Esophagus muscularis mucosa (tissue), 4 donors: ENCODE results near the gene HMX3. TPM values are rescaled to one million over a fixed set of nuclear protein-coding genes. Genes with fewer than 3 reads are reported as not detected.

ENCODE experiments used
- DNase-seq: peaks from one replicate; pipeline ENCODE4 v3.0.0-alpha.2; 2017; ENCODE audit errors: extremely low spot score
- H3K27ac ChIP-seq, 4 donors: fragments of 200-600 bp; sonication (generic); replicated peaks in 1 of 4; 1 replicate in 3 of 4; 2 replicates in 1 of 4; pipeline ENCODE4 v1.5.1; 2016 to 2019; ENCODE audit warnings: mild to moderate bottlenecking in 1 of 4
- H3K27me3 ChIP-seq, 4 donors: fragments of 200-600 bp; sonication (generic); one replicate each; pipeline versions ENCODE4 v1.5.1 to v1.6.0; 2016 to 2019
- H3K36me3 ChIP-seq, 4 donors: fragments of 200-600 bp; sonication (generic); one replicate each; pipeline ENCODE4 v1.5.1; 2016 to 2019
- H3K4me1 ChIP-seq, 4 donors: fragments of 200-600 bp; sonication (generic); one replicate each; pipeline ENCODE4 v1.5.1; 2016 to 2019
- H3K4me3 ChIP-seq, 4 donors: fragments of 200-600 bp; sonication (generic); 1 replicate in 2 of 4; 2 replicates in 2 of 4; pipeline ENCODE4 v1.5.1; 2016 to 2019; ENCODE audit warnings: mild to moderate bottlenecking in 4 of 4, moderate library complexity in 1 of 4
- H3K9me3 ChIP-seq, 4 donors: fragments of 200-600 bp; sonication (generic); 1 replicate in 3 of 4; 2 replicates in 1 of 4; pipeline ENCODE4 v1.5.1; 2016 to 2019
- EP300 ChIP-seq: sonication (generic); formaldehyde crosslinking; IDR thresholded peaks from one replicate; pipeline ENCODE4 v1.6.1; 2017; ENCODE audit warnings: antibody characterized with exemption
- POLR2A ChIP-seq: fragments of 450-650 bp; IDR thresholded peaks from one replicate; pipeline ENCODE4 v1.6.1; 2017; ENCODE audit warnings: antibody characterized with exemption, moderate library complexity, mild to moderate bottlenecking, low read depth
- POLR2AphosphoS5 ChIP-seq, 2 donors: sonication (generic); formaldehyde crosslinking; IDR thresholded peaks; one replicate each; pipeline ENCODE4 v1.6.1; 2017; ENCODE audit warnings: antibody characterized with exemption in 2 of 2
- WGBS: methylation state at CpG from one replicate; pipeline ENCODE4 v1.1.5; 2018; 5-methylcytosine and 5-hydroxymethylcytosine counted together
- intact Hi-C: fragments of 100-400 bp; cut with DNase I; formaldehyde crosslinking; loops from one replicate; pipeline ENCODE4 v1.15.1; 2023
- total RNA-seq, 4 donors: library from RNA; depleted of rRNA; stranded (reverse); fragments of >200 nt; gene quantifications; one replicate each; pipeline versions ENCODE4 v1.1.0 to v1.2.1, GENCODE V29; 2016
- TF ChIP-seq, protein P1 (sequence below), 3 experiments: fragments of 200-600 bp in 2 of 3; fragments of 450-650 bp in 1 of 3; sonication (generic) in 2 of 3; IDR thresholded peaks; one replicate each; pipeline ENCODE4 v1.5.1; 2017 to 2019; ENCODE audit warnings: antibody characterized with exemption in 3 of 3, mild to moderate bottlenecking in 2 of 3, moderate library complexity in 1 of 3

Gene HMX3
- total RNA-seq, 4 donors from 2014 or later, result not detected

- peaks cover 0 to 25% (median 2%) of the 10 kb centered on the region in 4 donors for H3K36me3 ChIP-seq
- no peak overlapping the region for H3K4me3 ChIP-seq
- 95% methylated on average over 5 of the region's 5 CpGs for WGBS
- H3K4me1 ChIP-seq, result no peaks in the 10 kb centered on the region
- intact Hi-C loops, result no loop called here
- peaks cover 0 to 16% (median 5%) of the 10 kb centered on the region in 4 donors for H3K9me3 ChIP-seq
- TF ChIP-seq POLR2A (no peak), EP300 (no peak), POLR2AphosphoS5 (IDR thresholded peaks at IDR 0.05) (no peak)
- TF ChIP-seq, protein P1, sequence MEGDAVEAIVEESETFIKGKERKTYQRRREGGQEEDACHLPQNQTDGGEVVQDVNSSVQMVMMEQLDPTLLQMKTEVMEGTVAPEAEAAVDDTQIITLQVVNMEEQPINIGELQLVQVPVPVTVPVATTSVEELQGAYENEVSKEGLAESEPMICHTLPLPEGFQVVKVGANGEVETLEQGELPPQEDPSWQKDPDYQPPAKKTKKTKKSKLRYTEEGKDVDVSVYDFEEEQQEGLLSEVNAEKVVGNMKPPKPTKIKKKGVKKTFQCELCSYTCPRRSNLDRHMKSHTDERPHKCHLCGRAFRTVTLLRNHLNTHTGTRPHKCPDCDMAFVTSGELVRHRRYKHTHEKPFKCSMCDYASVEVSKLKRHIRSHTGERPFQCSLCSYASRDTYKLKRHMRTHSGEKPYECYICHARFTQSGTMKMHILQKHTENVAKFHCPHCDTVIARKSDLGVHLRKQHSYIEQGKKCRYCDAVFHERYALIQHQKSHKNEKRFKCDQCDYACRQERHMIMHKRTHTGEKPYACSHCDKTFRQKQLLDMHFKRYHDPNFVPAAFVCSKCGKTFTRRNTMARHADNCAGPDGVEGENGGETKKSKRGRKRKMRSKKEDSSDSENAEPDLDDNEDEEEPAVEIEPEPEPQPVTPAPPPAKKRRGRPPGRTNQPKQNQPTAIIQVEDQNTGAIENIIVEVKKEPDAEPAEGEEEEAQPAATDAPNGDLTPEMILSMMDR (IDR thresholded peaks at IDR 0.05), result no peak
- no peak overlapping the region for H3K27ac ChIP-seq
- H3K27me3 ChIP-seq, result no peaks in the 10 kb centered on the region
- peak; percentile 12 for DNase-seq
These were observed 52.0 kb downstream of the HMX3 start for GRCh38 chr10:123187781-123188180.

Other genes with a start within 250 kb of the HMX3 start
- gene FAM24A, start 225.4 kb upstream of the HMX3 start, total RNA-seq, result not detected
- gene C10orf88, start 181.7 kb upstream of the HMX3 start, total RNA-seq, result 1 to 10 TPM; 5.5 to 7.3 (median 5.9) TPM
- gene PSTK, start 155.6 kb upstream of the HMX3 start, total RNA-seq, result 1 to 10 TPM; 1.4 to 3.3 (median 2.7) TPM
- gene IKZF5, start 127.2 kb upstream of the HMX3 start, total RNA-seq, result 10 to 100 TPM in 1 of 4 donors, 1 to 10 TPM in 3; 5.7 to 12.0 (median 7.2) TPM
- gene ACADSB, start 127.0 kb upstream of the HMX3 start, total RNA-seq, result 10 to 100 TPM; 12.9 to 19.1 (median 14.0) TPM
- not detected for gene HMX2, start 12.2 kb downstream of the HMX3 start, total RNA-seq
- gene BUB3, start 18.4 kb downstream of the HMX3 start, total RNA-seq, result 10 to 100 TPM; 67.9 to 90.1 (median 78.8) TPM